ENCODE data around the gene WSCD2. TPM values are rescaled to one million over a fixed set of nuclear protein-coding genes. Genes with fewer than 3 reads are reported as not detected.

The WSCD2 gene
- total and polyA plus RNA-seq, 9 donors = 0.57 to 3.7 (median 1.9) TPM

DNA sequence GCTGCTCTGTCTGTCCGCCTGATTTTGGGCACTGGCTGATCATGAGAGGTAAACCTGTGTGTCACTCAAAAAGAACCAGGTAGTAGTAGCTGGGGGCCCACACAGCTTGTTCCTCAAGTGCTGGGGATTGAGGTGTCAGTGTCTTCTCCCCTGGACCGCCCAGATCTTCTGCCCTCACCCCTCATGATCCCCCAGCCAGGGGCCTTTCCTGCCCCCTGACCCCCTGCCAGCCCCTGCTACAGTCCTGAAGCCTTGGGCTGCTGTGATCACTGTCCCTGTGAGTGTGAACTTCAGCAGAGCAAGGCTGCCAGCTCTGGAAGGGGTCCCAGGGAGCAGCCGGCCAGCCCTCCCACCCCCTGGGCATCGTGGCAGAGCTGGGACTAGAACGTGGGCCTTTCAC, 11.4 kb downstream of the WSCD2 start:
- Histone ChIP-seq H3K36me3 (ENCODE audit: control insufficient read depth, insufficient read depth, low read length) (no peaks in the 10 kb centered on the region), H3K9me3 (replicated peaks; ENCODE audit: control insufficient read depth, low read depth, low read length) (no peaks in the 10 kb centered on the region), H3K27me3 (ENCODE audit: control insufficient read depth, insufficient read depth, low read length) (no peaks in the 10 kb centered on the region), H3K4me3 (ENCODE audit: low read length) (no peak overlapping the region), H3K27ac (ENCODE audit: low read length) (no peak overlapping the region), H3K4me1 (ENCODE audit: control insufficient read depth, insufficient read depth, low read length) (no peaks in the 10 kb centered on the region)
- no peak for DNase-seq
- WGBS (ENCODE audit: insufficient coverage) = 80% methylated on average over 4 of the region's 5 CpGs

DNA sequence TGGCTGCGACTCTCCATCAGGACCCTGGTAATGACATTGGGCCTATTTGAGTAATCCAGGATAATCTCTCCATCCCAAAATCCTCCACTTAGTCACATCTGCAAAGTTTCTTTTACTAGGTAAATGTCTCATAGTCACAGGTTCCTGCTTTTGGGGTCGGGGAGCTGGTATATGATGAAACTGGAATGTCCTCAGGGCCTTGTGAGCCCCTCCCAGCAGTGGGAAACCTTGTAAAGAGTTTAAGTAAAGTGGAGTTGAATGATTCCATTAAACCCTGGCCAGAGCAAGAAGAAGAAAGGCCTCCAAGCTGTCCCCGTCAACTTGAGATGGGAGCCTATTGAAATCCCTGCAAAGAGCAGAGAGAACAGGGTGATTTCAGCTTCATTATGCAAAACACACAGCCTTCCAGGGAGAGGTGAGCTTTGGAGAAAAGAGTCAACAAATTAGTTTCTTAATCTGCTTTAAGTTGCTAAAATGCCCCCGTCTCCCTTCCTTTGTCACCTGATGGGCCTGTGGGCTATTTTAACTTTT, 12.6 kb downstream of the WSCD2 start:
- Histone ChIP-seq H3K9me3 (replicated peaks; ENCODE audit: control insufficient read depth, low read depth, low read length) (no peaks in the 10 kb centered on the region), H3K27me3 (ENCODE audit: control insufficient read depth, insufficient read depth, low read length) (no peaks in the 10 kb centered on the region), H3K27ac (ENCODE audit: low read length) (no peak overlapping the region), H3K36me3 (ENCODE audit: control insufficient read depth, insufficient read depth, low read length) (no peaks in the 10 kb centered on the region), H3K4me1 (ENCODE audit: control insufficient read depth, insufficient read depth, low read length) (no peaks in the 10 kb centered on the region), H3K4me3 (ENCODE audit: low read length) (no peak overlapping the region)
- no peak for DNase-seq
- 63% methylated on average over 2 of the region's 4 CpGs for WGBS (ENCODE audit: insufficient coverage)

DNA sequence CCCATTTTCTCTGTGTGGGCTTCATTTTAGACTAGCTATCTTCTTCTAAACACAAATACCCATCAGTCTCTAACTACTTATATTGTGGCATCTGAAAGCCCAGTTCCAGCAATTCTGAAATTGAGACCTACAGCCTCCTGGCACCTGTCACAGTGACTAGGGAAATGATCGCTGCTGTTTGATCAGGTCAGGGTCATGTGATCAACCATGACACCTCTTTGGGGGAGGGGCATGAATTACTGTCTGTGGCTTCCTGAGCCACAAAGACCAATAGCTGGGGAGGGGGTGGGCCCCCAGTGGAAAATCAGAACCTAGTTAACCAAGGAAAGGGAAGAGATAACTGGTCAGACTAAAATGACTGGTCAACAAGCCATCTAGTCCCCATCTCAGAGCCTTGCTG, 14.1 kb downstream of the WSCD2 start:
- 57% methylated on average over 1 of the region's 1 CpG for WGBS (ENCODE audit: insufficient coverage)
- no peaks in the 10 kb centered on the region for H3K9me3 ChIP-seq (replicated peaks; ENCODE audit: control insufficient read depth, low read depth, low read length)
- no peak overlapping the region for H3K4me3 ChIP-seq (ENCODE audit: low read length)
- no peaks in the 10 kb centered on the region for H3K36me3 ChIP-seq (ENCODE audit: control insufficient read depth, insufficient read depth, low read length)
- DNase-seq = no peak
- peaks cover 2% of the 10 kb centered on the region for H3K27me3 ChIP-seq (ENCODE audit: control insufficient read depth, insufficient read depth, low read length)
- no peak overlapping the region for H3K27ac ChIP-seq (ENCODE audit: low read length)
- H3K4me1 ChIP-seq (ENCODE audit: control insufficient read depth, insufficient read depth, low read length) = no peaks in the 10 kb centered on the region

DNA sequence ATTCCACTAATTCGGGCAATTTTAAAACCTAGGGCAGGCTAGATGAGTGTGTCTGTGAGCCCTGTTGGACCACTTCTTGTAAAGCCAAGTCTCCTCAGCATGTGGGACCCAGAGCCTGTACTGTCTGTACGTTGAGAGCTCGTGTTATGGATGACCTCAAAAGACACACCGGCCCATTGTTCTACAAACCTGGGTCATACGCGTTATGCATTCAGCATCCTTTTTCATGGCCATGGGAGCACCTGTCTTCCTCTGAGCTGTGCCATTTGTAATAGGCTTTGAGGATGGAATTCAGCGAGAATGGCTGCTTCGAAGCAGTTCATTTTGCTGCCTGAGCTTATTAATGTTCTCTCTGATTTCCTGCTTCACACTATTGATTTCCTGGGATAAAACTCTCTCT, 15.0 kb downstream of the WSCD2 start:
- no peak for DNase-seq
- WGBS (ENCODE audit: insufficient coverage) = 62% methylated on average over 8 of the region's 8 CpGs
- Histone ChIP-seq H3K9me3 (replicated peaks; ENCODE audit: control insufficient read depth, low read depth, low read length) (no peaks in the 10 kb centered on the region), H3K4me3 (ENCODE audit: low read length) (no peak overlapping the region), H3K36me3 (ENCODE audit: control insufficient read depth, insufficient read depth, low read length) (no peaks in the 10 kb centered on the region), H3K4me1 (ENCODE audit: control insufficient read depth, insufficient read depth, low read length) (no peaks in the 10 kb centered on the region), H3K27ac (ENCODE audit: low read length) (no peak overlapping the region), H3K27me3 (ENCODE audit: control insufficient read depth, insufficient read depth, low read length) (peaks cover 3% of the 10 kb centered on the region)

DNA sequence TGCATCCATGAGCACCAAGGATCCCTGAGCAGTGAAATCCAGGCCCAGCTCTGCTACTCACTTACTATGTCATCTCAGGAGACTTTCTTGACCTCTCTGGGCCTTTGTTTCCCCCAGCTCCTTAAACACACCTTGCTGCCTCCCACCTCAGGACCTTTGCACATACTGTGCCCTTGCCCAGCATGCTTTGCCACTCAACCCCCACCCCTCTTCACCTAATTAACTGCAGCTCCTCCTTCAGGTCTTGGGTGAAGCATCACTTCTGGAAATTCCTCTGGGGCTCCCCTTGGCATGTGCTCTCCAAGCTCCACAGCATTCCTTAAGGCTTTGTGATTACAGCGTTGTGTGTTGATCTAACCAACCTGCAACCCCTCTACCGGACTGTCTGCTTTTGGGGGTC, 15.9 kb downstream of the WSCD2 start:
- Histone ChIP-seq H3K9me3 (replicated peaks; ENCODE audit: control insufficient read depth, low read depth, low read length) (no peaks in the 10 kb centered on the region), H3K27me3 (ENCODE audit: control insufficient read depth, insufficient read depth, low read length) (peaks cover 5% of the 10 kb centered on the region), H3K27ac (ENCODE audit: low read length) (no peak overlapping the region), H3K4me1 (ENCODE audit: control insufficient read depth, insufficient read depth, low read length) (no peaks in the 10 kb centered on the region), H3K36me3 (ENCODE audit: control insufficient read depth, insufficient read depth, low read length) (no peaks in the 10 kb centered on the region), H3K4me3 (ENCODE audit: low read length) (no peak overlapping the region)
- WGBS (ENCODE audit: insufficient coverage) = 100% methylated on average over 1 of the region's 2 CpGs
- no peak for DNase-seq

DNA sequence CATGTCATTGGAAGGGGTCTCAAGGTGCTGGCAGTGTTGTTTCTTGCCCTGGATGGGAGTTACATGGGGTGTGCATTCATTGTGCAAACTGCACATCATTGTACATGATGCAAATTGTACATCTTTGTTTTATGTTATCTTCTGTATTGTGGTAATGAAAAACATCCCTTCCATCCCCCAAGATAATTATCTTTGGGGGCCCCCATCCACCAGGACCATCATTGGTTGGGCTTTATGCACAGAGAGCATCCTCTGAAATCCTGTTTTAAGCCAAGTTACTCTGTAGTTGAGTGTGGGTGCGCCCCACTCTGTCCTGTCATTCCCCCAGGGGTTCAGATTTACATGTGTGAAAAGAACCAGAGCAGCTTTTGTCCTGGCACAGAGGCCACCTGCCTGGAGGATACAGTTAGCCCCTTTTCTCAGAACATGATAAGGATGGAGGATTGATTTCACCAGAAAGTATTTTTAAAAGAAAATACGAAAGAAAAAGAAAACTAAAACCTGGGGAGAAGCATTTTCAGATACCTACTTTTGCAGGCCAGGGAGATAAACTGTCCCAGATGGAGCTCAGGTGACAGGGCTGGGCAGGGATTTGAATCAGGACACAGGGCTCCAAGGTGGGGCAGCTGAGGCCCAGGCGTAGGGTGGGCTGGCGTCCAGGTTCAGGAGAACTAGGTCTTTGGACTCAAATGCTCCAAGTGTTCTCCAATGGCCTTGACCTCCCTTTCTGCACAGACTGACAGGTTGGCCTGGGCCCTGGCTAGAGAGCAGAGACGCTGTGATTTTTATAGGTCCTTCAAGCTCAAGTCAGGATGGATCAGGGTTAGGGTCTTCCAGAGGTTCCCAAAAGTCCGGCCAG, 17.2 kb downstream of the WSCD2 start:
- WGBS (ENCODE audit: insufficient coverage) = 77% methylated on average over 3 of the region's 6 CpGs
- no peaks in the 10 kb centered on the region for H3K4me1 ChIP-seq (ENCODE audit: control insufficient read depth, insufficient read depth, low read length)
- H3K27ac ChIP-seq (ENCODE audit: low read length) = no peak overlapping the region
- no peak overlapping the region for H3K4me3 ChIP-seq (ENCODE audit: low read length)
- no peaks in the 10 kb centered on the region for H3K36me3 ChIP-seq (ENCODE audit: control insufficient read depth, insufficient read depth, low read length)
- DNase-seq = no peak
- H3K9me3 ChIP-seq (replicated peaks; ENCODE audit: control insufficient read depth, low read depth, low read length) = no peaks in the 10 kb centered on the region
- H3K27me3 ChIP-seq (ENCODE audit: control insufficient read depth, insufficient read depth, low read length) = peaks cover 5% of the 10 kb centered on the region

DNA sequence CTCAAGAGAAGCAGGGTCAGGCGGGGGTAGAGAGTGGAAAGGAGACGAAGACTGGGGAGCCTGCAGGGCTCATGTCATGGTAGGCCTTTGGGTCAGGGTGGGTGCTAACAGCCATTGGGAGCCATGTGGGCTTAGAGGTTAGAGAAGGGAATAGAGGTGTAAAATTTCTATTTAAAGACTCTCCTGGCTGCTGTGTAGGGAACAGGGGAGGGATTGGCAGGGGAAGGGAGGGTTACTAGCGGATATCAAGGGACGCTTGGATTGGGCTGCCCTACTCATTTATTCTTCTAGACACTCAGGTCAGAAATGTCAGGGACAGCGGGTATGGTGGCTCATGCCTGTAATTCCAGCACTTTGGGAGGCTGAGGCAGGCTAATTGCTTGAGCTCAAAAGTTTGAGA, 18.2 kb downstream of the WSCD2 start:
- H3K9me3 ChIP-seq (replicated peaks; ENCODE audit: control insufficient read depth, low read depth, low read length) = no peaks in the 10 kb centered on the region
- no peaks in the 10 kb centered on the region for H3K36me3 ChIP-seq (ENCODE audit: control insufficient read depth, insufficient read depth, low read length)
- no peak overlapping the region for H3K27ac ChIP-seq (ENCODE audit: low read length)
- H3K27me3 ChIP-seq (ENCODE audit: control insufficient read depth, insufficient read depth, low read length) = peaks cover 10% of the 10 kb centered on the region
- DNase-seq = no peak
- no peaks in the 10 kb centered on the region for H3K4me1 ChIP-seq (ENCODE audit: control insufficient read depth, insufficient read depth, low read length)
- WGBS (ENCODE audit: insufficient coverage) = 84% methylated on average over 3 of the region's 5 CpGs
- H3K4me3 ChIP-seq (ENCODE audit: low read length) = no peak overlapping the region

DNA sequence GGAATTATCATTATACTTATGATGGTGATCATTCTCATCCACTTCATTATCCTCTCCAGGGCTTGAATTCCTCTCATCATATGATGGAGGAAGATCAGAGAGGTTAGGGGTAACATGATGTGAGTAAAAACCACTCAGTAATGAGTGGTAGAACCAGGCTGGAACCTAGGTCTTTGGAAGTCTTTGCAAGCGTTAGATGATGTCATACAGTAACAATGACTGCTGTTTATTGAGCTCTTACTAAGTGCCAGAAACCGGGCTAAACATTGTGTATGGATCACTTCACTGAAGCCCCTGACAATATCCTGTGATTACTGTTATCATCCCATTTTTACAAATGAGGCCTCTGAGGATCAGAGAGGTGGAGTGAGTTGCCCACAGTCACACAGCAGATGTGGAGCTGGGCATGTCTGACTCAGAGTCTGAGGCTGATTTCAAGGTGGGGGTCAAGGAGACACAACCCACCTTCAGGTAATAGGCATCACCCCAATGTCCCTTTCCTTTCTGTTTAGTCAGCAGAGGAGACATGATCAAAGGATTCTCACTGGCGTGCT, 19.5 kb downstream of the WSCD2 start:
- Histone ChIP-seq H3K4me1 (ENCODE audit: control insufficient read depth, insufficient read depth, low read length) (no peaks in the 10 kb centered on the region), H3K36me3 (ENCODE audit: control insufficient read depth, insufficient read depth, low read length) (no peaks in the 10 kb centered on the region), H3K9me3 (replicated peaks; ENCODE audit: control insufficient read depth, low read depth, low read length) (no peaks in the 10 kb centered on the region), H3K27me3 (ENCODE audit: control insufficient read depth, insufficient read depth, low read length) (peaks cover 12% of the 10 kb centered on the region), H3K27ac (ENCODE audit: low read length) (no peak overlapping the region), H3K4me3 (ENCODE audit: low read length) (no peak overlapping the region)
- no peak for DNase-seq
- WGBS (ENCODE audit: insufficient coverage) = 60% methylated on average over 1 of the region's 3 CpGs

DNA sequence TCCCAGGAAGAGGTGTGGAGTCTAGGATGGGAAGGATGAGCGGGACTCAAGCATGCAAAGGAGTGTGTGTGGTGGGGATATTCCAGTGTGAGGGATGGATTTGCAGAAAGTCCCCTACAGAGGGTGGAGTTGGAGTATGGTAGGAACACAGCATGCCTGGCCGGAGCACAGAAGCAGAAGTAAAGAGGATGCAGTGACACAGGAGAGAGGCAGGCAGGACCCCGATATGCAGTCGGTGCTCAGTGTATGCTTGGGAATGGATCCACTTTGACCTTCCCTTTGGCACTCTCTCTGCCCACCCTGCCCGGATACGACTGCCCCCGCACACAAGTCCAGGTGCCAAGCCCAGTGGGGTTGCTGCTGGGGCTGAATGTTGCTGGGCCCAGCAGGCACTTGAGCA, 21.3 kb downstream of the WSCD2 start:
- Histone ChIP-seq H3K36me3 (ENCODE audit: control insufficient read depth, insufficient read depth, low read length) (no peaks in the 10 kb centered on the region), H3K4me1 (ENCODE audit: control insufficient read depth, insufficient read depth, low read length) (no peaks in the 10 kb centered on the region), H3K27ac (ENCODE audit: low read length) (no peak overlapping the region), H3K27me3 (ENCODE audit: control insufficient read depth, insufficient read depth, low read length) (peaks cover 12% of the 10 kb centered on the region), H3K4me3 (ENCODE audit: low read length) (no peak overlapping the region), H3K9me3 (replicated peaks; ENCODE audit: control insufficient read depth, low read depth, low read length) (no peaks in the 10 kb centered on the region)
- DNase-seq = no peak
- 76% methylated on average over 5 of the region's 7 CpGs for WGBS (ENCODE audit: insufficient coverage)

DNA sequence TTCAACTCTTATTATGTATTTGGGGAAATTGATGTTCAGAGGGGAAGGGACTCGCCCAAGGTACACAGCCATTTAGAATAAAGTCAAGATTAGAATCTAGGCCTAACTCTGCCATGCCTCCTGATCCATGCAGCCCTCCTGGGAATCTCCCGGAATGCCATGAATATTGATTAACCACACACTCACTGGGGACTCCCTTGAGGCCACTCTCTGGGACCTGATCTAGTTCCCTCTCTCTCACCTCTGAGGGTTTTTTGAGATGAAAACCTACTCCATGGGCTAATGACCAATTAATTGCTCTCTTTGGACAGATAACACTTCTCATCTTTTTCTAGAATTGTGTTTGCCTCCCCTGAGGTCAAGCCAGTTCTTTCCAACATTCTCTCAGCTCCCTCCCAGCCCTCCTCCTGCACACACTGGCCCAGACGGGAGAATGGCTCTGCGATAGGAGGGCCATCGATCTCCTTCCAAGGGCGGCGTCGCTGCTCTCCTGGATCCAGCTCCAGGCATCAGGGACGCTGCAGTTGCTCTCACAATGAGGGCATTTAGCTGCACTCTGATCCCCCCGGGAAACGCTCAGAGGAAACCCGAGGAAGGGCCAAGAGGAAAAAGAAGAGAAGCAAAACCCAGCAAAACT, 22.6 kb downstream of the WSCD2 start:
- no peak for DNase-seq
- WGBS (ENCODE audit: insufficient coverage) = 41% methylated on average over 11 of the region's 12 CpGs
- no peaks in the 10 kb centered on the region for H3K4me1 ChIP-seq (ENCODE audit: control insufficient read depth, insufficient read depth, low read length)
- H3K36me3 ChIP-seq (ENCODE audit: control insufficient read depth, insufficient read depth, low read length) = no peaks in the 10 kb centered on the region
- no peak overlapping the region for H3K4me3 ChIP-seq (ENCODE audit: low read length)
- no peaks in the 10 kb centered on the region for H3K9me3 ChIP-seq (replicated peaks; ENCODE audit: control insufficient read depth, low read depth, low read length)
- peaks cover 12% of the 10 kb centered on the region for H3K27me3 ChIP-seq (ENCODE audit: control insufficient read depth, insufficient read depth, low read length)
- H3K27ac ChIP-seq (ENCODE audit: low read length) = no peak overlapping the region
